ENCODE measurements around the gene ZNF276.
A peak's percentile ranks its signal among the peaks of the same experiment; 100 is the strongest.
"Not testable (repeated sequence)": the region's sequence is repeated elsewhere in the genome, so short reads cannot be mapped to it uniquely, and the experiment has no call there.

Gene ZNF276

DNA sequence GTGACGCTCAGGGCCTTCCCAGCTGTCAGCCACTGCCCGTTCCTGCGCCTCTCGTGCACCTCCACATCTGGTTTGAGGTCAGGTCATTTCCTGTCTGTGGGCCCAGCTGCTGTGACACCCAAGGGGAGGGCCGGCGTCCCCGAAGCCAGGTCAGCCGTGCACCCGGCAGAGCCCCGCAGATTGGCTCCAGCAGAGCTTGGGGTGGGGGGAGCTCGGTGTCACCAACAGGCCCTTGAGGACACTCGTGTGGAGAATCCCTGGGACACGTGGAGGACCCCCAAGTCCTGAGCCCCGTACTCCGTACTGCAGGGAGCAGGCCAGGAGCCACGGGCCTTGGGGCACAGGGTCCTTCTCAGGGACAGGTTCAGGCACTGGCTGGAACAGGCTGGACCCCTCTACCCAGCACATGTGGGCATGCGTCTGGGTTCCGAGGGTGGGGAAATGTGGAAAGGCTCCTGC lies 24.6 kb upstream of the ZNF276 start:
- no peak for DNase-seq (ENCODE audit: low read depth)

DNA sequence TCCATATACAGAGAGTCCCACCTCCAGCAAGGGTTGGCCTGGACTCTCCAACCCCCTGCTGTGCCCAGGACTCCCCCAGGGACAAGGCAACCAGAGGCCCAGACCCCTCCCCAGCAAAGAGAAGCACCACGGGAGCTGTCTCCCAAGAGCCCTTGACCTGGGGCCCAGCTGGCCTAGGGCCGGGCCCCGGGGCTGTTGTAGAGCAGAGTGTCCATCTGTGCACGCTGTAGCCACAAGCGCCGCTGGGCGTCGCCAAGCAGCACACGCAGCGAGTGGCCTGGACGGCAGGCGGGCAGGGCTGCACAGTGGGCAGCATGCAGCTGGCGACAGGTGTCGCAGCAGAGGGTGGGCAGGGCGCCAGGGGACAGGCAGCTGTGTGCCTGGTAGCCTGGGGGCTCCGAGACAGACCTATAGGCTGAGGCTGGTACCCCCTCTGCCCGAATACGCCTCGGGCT lies 24.1 kb upstream of the ZNF276 start:
- no peak for DNase-seq (ENCODE audit: low read depth)

- no peak for DNase-seq (ENCODE audit: low read depth)
Observed at GRCh38 chr16:89697616-89698331, 23.6 kb upstream of the ZNF276 start.

- not testable (repeated sequence) for DNase-seq (ENCODE audit: low read depth)
Observed at GRCh38 chr16:89698717-89699116, 22.6 kb upstream of the ZNF276 start.

DNA sequence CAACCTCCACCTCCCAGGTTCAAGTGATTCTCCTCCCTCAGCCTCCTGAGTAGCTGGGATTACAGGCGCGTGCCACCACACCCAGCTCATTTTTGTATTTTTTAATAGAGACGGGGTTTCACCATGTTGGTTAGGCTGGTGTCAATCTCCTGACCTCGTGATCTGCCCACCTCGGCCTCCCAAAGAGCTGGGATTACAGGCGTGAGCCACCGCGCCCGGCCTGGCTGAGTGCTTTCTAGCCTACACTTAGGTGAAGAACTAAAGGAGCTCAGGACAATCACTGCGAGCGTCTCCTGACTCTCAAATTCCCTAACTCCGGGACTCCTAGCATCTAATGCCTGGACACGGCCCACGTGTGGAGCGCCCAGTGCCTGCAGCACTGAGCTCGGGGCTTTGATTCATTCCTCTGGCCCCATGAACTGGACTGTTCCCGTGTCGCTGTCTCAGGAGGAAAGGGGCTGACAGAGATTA lies 21.7 kb upstream of the ZNF276 start:
- not testable (repeated sequence) for DNase-seq (ENCODE audit: low read depth)

DNA sequence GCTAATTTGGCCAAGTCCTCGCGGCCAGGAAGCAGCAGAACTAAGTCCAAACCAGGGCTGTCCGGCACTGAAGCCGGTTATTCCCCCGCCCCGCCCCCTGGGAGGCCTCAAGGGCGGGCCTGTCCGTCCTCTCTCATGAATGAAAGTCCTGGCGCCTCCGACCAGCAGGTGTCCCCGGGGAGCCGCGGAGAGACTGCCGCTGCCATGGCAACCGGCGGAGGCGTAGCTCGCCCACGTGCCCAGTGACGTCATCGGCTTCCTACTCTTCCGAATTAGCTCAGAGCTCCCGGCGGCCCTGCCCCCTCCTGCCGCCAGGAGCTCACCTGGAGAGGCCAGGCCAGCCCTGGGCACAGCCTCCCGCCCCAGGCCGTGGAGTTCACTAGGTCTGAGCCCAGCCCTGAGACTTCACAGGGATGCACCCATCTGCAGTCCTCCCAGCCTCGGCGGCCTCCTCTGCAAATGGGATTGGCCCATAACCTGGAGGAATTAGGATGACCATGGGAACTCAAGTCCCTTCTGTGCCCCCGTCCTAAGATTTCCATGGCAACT lies 21.2 kb upstream of the ZNF276 start:
- peak; percentile 95 for DNase-seq (ENCODE audit: low read depth)

DNA sequence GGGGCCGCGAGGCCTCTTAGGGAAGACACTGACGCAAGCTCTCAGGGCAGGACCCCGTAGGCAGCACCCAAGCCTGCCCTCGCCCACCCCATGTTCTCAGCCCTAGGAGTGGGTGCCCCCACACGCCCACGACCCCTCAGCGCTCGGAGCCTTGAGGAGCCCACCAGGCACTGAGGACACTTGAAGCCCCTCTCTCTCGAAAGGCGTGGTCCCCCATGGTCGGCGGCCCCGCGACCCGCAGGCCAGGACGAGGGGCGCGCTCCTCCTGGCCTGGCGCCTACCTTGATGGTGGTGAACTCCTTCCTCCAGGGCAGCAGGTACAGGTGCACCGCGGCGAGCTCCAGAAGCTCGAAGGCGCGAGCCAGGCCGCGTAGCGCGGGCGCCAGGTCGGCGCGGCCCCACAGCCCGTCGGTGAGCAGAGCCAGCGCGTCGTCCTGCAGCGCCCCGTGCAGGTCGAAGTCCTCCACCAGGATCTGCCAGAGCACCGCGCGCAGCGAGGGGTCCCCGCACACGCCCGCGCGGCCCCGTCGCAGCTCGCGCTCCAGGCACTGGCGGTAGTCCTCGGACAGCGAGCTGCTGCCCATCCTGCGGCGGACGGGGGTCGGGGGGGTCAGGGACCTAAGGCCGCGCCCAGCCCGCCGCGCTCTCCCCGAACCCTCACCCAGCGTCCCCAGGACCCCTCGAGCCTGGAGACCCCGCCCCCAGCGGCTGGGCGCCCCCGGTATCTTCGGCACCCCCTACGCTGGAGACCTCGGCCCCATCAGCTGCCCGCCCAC lies 20.5 kb upstream of the ZNF276 start:
- DNase-seq (ENCODE audit: low read depth): no peak

DNA sequence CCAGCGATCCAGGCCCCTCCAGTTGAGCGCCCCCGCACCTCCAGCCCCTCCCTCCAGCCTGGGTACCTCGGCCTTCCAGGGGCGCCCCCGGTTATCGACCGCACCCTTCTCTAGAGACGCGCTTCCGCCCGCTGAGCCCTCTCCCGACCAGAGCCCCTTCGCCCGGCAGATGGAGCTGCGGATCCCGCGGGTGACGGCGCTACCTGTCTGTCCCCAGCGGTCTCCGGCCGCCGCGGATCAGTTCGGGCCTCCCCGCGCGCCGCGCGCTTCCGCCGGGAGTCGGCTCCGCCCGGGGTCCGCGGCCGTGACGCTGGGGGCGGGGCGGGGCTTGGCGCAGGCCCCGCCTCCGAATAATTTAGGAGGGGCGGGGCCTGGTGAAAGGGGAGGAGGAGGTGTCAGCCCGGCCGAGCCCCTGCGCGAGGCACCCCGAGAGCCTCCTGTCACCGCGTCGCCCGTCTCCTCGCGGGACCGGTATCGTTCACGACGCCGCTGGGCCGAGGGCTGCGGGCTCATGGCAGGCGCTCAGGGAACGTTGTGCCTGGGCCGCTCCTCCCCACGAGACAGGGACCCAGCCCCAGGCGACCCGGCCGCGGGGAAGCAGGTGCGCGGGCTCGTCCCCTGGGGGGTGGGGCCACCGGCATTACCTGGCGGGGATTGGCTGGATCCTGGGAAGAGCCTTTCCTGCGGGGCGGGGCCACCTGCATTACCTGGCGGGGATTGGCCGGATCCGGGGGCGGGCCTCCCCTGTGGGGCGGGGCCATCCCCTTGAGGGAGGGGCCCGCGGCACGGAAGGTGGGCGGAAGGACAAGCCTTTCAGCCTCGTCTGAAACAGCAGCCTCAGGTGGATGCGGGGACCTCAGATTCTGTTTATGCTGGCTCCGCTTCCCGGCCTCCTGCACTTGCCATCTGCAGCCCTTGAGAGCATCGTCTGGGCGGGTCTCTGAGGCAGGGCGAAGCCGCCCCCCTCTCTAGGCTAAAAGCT lies 19.6 kb upstream of the ZNF276 start, which contains the start of gene SPATA2L:
Gene SPATA2L, minus strand, starts transcription at position 281 of the 982 bp plus-strand sequence. CDS start 473 bp downstream, outside the sequence.
- peak; percentile 23 for DNase-seq (ENCODE audit: low read depth)

- DNase-seq (ENCODE audit: low read depth): no peak
Observed at GRCh38 chr16:89704281-89704680, 17.1 kb upstream of the ZNF276 start.

DNA sequence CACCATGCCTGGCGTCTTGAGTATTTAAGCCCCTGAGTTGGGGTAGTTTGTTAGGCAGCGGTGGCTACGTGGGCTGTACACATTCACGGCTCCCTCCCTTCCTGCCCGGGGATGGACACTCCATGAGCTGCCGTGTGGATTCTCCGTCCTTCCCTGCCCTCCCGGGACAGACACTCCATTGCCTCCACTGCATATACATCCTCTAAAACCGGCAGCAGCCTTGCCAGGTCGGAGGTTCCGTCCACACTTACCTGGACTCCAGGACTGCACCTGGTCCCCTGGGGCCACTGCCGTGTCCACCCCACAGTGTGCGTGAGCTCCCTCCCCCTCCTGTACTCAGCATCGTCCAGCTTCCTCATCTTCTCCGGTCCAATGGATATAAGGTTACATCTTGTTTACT lies 16.3 kb upstream of the ZNF276 start:
- no peak for DNase-seq (ENCODE audit: low read depth)

- DNase-seq (ENCODE audit: low read depth): no peak
Observed at GRCh38 chr16:89706518-89707260, 14.6 kb upstream of the ZNF276 start.

GRCh38 chr16:89707695-89708094 lies 13.6 kb upstream of the ZNF276 start:
- no peak for DNase-seq (ENCODE audit: low read depth)

- DNase-seq (ENCODE audit: low read depth): no peak
Observed at GRCh38 chr16:89708481-89708931, 12.8 kb upstream of the ZNF276 start.

- no peak for DNase-seq (ENCODE audit: low read depth)
Observed at GRCh38 chr16:89709166-89709565, 12.2 kb upstream of the ZNF276 start.

DNA sequence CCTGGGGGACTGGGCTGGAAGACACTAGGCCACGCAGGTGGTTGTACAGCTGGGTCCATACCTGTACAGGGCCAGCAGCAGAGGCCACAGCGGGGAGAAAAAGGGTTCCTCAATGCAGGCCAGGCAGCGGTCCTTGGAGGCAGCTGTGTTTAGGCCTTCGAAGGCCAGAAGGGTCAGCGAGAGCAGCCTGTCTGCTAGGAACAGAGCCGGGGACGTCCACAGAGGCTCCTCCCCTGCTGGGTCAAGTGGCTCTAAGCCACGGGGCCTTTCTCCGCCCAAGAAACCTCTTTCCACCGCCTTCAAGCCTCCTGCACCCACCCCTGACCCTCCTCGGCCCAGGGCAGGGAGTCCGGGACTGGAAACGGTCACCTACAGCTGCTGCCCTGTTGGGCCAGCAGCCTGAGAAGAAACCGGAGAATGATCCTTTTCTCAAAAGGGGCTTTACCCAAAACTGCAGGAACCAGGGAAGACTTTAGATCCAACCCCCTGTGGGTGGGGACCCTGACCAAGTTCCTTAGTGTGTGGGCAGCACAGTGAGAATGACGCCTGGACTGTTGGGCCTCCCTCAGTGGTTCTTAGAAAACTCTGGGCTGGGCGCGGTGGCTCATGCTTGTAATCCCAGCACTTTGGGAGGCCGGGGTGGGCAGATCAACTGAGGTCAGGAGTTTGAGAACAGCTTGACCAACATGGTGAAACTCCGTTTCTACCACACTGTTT lies 11.5 kb upstream of the ZNF276 start:
- no peak for DNase-seq (ENCODE audit: low read depth)

DNA sequence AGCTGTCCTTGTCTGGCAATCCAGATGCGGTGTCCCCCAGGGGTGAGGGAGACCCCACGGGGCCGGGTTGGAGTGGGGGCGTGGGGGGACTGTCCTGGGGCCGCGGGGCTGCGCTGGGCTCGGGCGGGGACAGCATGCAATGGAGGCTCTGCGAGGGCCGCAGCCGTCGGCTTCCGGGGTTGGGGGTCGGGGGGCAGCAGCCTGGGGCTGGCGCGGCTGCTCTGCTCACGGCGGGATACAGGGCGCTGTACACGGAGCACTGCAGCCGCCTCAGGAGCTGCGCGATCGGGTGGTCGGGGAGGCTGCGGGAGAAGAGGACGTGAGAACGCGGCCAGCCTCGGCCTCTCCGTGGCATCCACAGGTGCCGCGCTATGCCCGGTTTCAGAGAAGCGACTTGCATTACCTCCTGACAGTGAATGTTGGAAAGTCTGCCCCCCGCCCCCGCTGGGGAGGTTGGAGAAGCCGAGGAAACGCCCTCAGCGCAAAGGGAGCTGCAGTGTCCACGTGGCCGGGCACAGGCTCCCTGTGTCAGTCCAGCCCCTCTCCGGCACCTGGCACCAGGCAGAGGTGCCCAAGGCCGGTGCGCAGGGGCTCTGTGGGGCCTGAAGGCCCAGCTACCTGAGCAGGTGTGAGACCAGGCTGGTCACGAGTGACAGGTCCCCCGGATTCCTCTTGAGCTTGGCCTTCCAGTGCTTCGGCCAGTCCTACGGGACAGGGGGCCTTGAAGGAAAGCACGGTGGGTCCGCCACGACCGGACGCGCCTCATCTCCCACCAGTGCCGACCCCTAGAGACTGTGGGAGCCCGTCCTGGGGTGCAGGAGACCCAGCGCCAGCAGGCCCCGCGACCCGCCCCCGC lies 10.4 kb upstream of the ZNF276 start:
- no peak for DNase-seq (ENCODE audit: low read depth)

GRCh38 chr16:89711601-89712273 lies 9.6 kb upstream of the ZNF276 start:
- DNase-seq (ENCODE audit: low read depth): peak; percentile 32

DNA sequence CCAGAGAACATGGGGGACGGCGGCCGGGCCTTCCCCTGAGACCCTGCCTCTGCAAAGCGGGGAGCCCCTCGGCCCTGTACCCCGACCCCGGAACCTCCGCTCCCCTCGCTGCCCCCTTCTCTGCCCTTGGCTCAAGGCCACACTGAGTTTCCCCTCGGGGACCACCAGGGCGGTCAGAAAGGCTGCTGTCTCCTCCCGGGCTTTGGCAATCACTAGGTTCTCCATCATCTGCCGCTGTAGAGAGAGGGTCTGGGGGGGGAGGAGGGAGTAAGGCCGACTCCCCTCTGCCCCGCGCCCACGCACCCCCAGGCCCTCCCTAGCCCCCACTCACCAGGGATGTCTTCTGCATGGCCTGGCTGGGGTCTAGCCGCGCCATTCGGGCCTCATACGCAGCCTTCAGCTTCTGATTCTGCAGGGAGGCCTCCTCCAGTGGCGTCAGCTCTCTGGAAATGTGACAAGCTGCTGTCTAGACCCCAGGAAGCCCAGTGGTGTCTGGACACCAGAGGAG lies 9.0 kb upstream of the ZNF276 start:
- DNase-seq (ENCODE audit: low read depth): no peak
